CD4-positive, alpha-beta T cell (primary cell): Measurements from ENCODE around the gene CHST10. TPM values are rescaled to one million over a fixed set of nuclear protein-coding genes. Genes with fewer than 3 reads are reported as not detected.

Experiments
- ATAC-seq: fragments of 200-7000 bp; cut with Tn5 transposase; one replicate; pipeline ENCODE4 v1.10.0; 2022; ENCODE audit warnings: mild to moderate bottlenecking; ENCODE audit not compliant: poor library complexity
- CTCF ChIA-PET: fragments of 350-600 bp; sonication (Branson Sonifier 250); formaldehyde crosslinking; loops from one replicate; lab custom pipeline; 2021; ENCODE audit warnings: antibody characterized with exemption, inconsistent platforms; lab: Charles Lee
- POLR2A ChIA-PET: fragments of 350-600 bp; sonication (Branson Sonifier 250); formaldehyde crosslinking; loops from one replicate; lab custom pipeline; 2021; ENCODE audit warnings: antibody characterized with exemption, inconsistent platforms; lab: Charles Lee
- DNase-seq, 14 experiments: peaks; one replicate each; pipeline ENCODE4 v3.0.0-alpha.2; 2013 to 2020; ENCODE audit warnings: mixed read lengths in 2 of 14
- H3K27ac ChIP-seq, 2 donors: one replicate each; pipeline versions ENCODE4 v1.5.1 to v1.7.0; 2013; ENCODE audit warnings: low read length in 2 of 2, low read depth in 1 of 2, mild to moderate bottlenecking in 1 of 2
- H3K27me3 ChIP-seq, 2 experiments: 1 replicate in 1 of 2; 2 replicates in 1 of 2; pipeline versions ENCODE4 v1.6.1 to v1.7.0; 2013; ENCODE audit warnings: low read length in 2 of 2, control low read depth in 1 of 2, mild to moderate bottlenecking in 1 of 2, moderate library complexity in 1 of 2; ENCODE audit not compliant: insufficient read depth in 2 of 2, control insufficient read depth in 1 of 2
- H3K36me3 ChIP-seq: one replicate; pipeline ENCODE4 v1.6.1; 2013; ENCODE audit warnings: low read length, control low read depth; ENCODE audit not compliant: insufficient read depth
- H3K4me1 ChIP-seq: one replicate; pipeline ENCODE4 v1.6.1; 2013; ENCODE audit warnings: low read length, control low read depth; ENCODE audit not compliant: insufficient read depth
- H3K4me3 ChIP-seq: one replicate; pipeline ENCODE4 v1.5.1; 2013; ENCODE audit warnings: mild to moderate bottlenecking, low read length, moderate library complexity
- H3K9me3 ChIP-seq, 2 experiments: 1 replicate in 1 of 2; 2 replicates in 1 of 2; pipeline versions ENCODE4 v1.6.1 to v1.7.0; 2013; ENCODE audit warnings: low read length in 2 of 2, mild to moderate bottlenecking in 2 of 2, control low read depth in 1 of 2, moderate library complexity in 1 of 2; ENCODE audit not compliant: control insufficient read depth in 1 of 2, insufficient read depth in 1 of 2
- H3K27ac Mint-ChIP-seq: one replicate; pipeline ENCODE4 v1.8.0; 2020; ENCODE audit warnings: mixed read lengths
- H3K27me3 Mint-ChIP-seq: one replicate; pipeline ENCODE4 v1.8.0; 2021; ENCODE audit warnings: mixed read lengths
- H3K36me3 Mint-ChIP-seq: one replicate; pipeline ENCODE4 v1.8.0; 2021; ENCODE audit warnings: low read depth, mixed read lengths
- H3K4me1 Mint-ChIP-seq: one replicate; pipeline ENCODE4 v1.8.0; 2021; ENCODE audit warnings: low read depth, mixed read lengths
- H3K4me3 Mint-ChIP-seq: one replicate; pipeline ENCODE4 v1.8.0; 2020; ENCODE audit warnings: mild to moderate bottlenecking, mixed read lengths
- H3K9me3 Mint-ChIP-seq: one replicate; pipeline ENCODE4 v1.8.0; 2020; ENCODE audit warnings: mixed read lengths
- CTCF ChIP-seq: fragments of 200-600 bp; IDR thresholded peaks from one replicate; pipeline ENCODE4 v1.8.0; 2022; ENCODE audit warnings: antibody characterized with exemption, mild to moderate bottlenecking
- intact Hi-C, 2 experiments: fragments of 100-400 bp; cut with DNase I in 1 of 2; cut with micrococcal nuclease in 1 of 2; formaldehyde crosslinking; loops; one replicate each; pipeline versions ENCODE4 v1.15.1 to v1.9.0; 2023 to 2025; cut with DNase I, micrococcal nuclease
- total RNA-seq, 174 experiments: library from RNA in 2 of 174; stranded (reverse) in 2 of 174; gene quantifications; one replicate each; pipeline ENCODE4 v1.2.3 and lab custom pipeline; 2021 to 2026

Gene CHST10
- total RNA-seq, 2 experiments from 2014 or later = 1.5 to 1.9 TPM

- Histone ChIP-seq H3K27ac (no peak overlapping the region), H3K36me3 (no peaks in the 10 kb centered on the region), H3K4me1 (no peaks in the 10 kb centered on the region), H3K27me3 (no peaks in the 10 kb centered on the region), H3K4me3 (no peak overlapping the region), H3K9me3 (no peaks in the 10 kb centered on the region)
- intact Hi-C loops = no loop called here
- Mint-ChIP-seq H3K9me3 (no peaks in the 10 kb centered on the region), H3K36me3 (no peaks in the 10 kb centered on the region), H3K4me1 (no peaks in the 10 kb centered on the region), H3K27me3 (no peaks in the 10 kb centered on the region), H3K27ac (no peak overlapping the region), H3K4me3 (no peak overlapping the region)
- CTCF ChIA-PET = no interaction called here
- no peak for ATAC-seq
- POLR2A ChIA-PET = no interaction called here
- no peak for TF ChIP-seq CTCF
- no peak for DNase-seq
Observed at GRCh38 chr2:100396483-100396882, 21.0 kb downstream of the CHST10 start.

- Mint-ChIP-seq H3K36me3 (no peaks in the 10 kb centered on the region), H3K4me1 (no peaks in the 10 kb centered on the region)
Observed at GRCh38 chr2:100395532-100396350, 21.7 kb downstream of the CHST10 start.

GRCh38 chr2:100394111-100394641, 23.3 kb downstream of the CHST10 start:
- TF ChIP-seq CTCF = no peak
- DNase-seq = no peak
- Histone ChIP-seq H3K27ac (no peak overlapping the region), H3K4me1 (no peaks in the 10 kb centered on the region), H3K36me3 (no peaks in the 10 kb centered on the region), H3K9me3 (no peaks in the 10 kb centered on the region), H3K4me3 (no peak overlapping the region), H3K27me3 (no peaks in the 10 kb centered on the region)
- Mint-ChIP-seq H3K27me3 (no peaks in the 10 kb centered on the region), H3K4me3 (no peak overlapping the region), H3K4me1 (no peaks in the 10 kb centered on the region), H3K36me3 (no peaks in the 10 kb centered on the region), H3K27ac (no peak overlapping the region), H3K9me3 (no peaks in the 10 kb centered on the region)
- ATAC-seq = no peak
- intact Hi-C loops = no loop called here
- ChIA-PET CTCF (no interaction called here), POLR2A (no interaction called here)

More at GRCh38 chr2:100395532-100396350, 21.7 kb downstream of the CHST10 start:
- no peaks in the 10 kb centered on the region for H3K27me3 ChIP-seq
- POLR2A ChIA-PET = no interaction called here
- DNase-seq (no peak), ATAC-seq (no peak)
- no peaks in the 10 kb centered on the region for H3K4me1 ChIP-seq
- H3K36me3 ChIP-seq = no peaks in the 10 kb centered on the region
- no peak overlapping the region for H3K27ac Mint-ChIP-seq
- H3K27me3 Mint-ChIP-seq = no peaks in the 10 kb centered on the region
- H3K9me3 Mint-ChIP-seq = no peaks in the 10 kb centered on the region
- TF ChIP-seq CTCF = no peak
- H3K4me3 ChIP-seq = no peak overlapping the region
- H3K9me3 ChIP-seq = no peaks in the 10 kb centered on the region
- H3K4me3 Mint-ChIP-seq = no peak overlapping the region
- H3K27ac ChIP-seq = no peak overlapping the region
- CTCF ChIA-PET = no interaction called here
- intact Hi-C loops = no loop called here
